SU-DHL-6 (cell line): ENCODE data around the gene RGR.
"Not testable (repeated sequence)": the region's sequence is repeated elsewhere in the genome, so short reads cannot be mapped to it uniquely, and the experiment has no call there.

Source experiments
- CTCF ChIP-seq: fragments of 200-600 bp; sonication (generic); IDR thresholded peaks from one replicate; pipeline ENCODE4 v1.5.1; 2017; ENCODE audit warnings: antibody characterized with exemption, mild to moderate bottlenecking, low read length, moderate library complexity; ENCODE audit not compliant: insufficient read depth, poor library complexity, severe bottlenecking
- EZH2phosphoT487 ChIP-seq: fragments of 200-600 bp; sonication (generic), shearing (Covaris generic); conservative IDR thresholded peaks from 2 replicates; pipeline ENCODE4 v1.6.1; 2018; ENCODE audit warnings: mild to moderate bottlenecking, antibody characterized with exemption, low read length, moderate library complexity, mixed read lengths

GRCh38 chr10:84279876-84280475, 35.1 kb downstream of the RGR start:
- TF ChIP-seq CTCF, EZH2phosphoT487: not testable (repeated sequence)
